Neural cell (in vitro differentiated cells): Measurements from ENCODE around the gene MICAL2. TPM values are rescaled to one million over a fixed set of nuclear protein-coding genes. Genes with fewer than 3 reads are reported as not detected.

ENCODE experiments used
- H2AFZ ChIP-seq: fragments of 200-600, 300-800 bp; sonication (generic), shearing (Covaris generic); 2 replicates; pipeline ENCODE4 v1.6.0; 2014; ENCODE audit warnings: low read depth, mild to moderate bottlenecking, antibody characterized with exemption, low read length, moderate library complexity
- H3F3A ChIP-seq: fragments of 200-600 bp; shearing (Covaris generic); 2 replicates; pipeline ENCODE4 v1.6.1; 2016; ENCODE audit warnings: mild to moderate bottlenecking, moderate library complexity, mixed read lengths, antibody characterized with exemption, low read length; ENCODE audit not compliant: insufficient read depth, poor library complexity, severe bottlenecking
- H3K27ac ChIP-seq: fragments of 200-600, 300-800 bp; sonication (generic), shearing (Covaris generic); 2 replicates; pipeline ENCODE4 v1.5.1; 2014; ENCODE audit warnings: mild to moderate bottlenecking, low read length, moderate library complexity
- H3K27me3 ChIP-seq: fragments of 300-800, 200-600 bp; sonication (generic), shearing (Covaris generic); 2 replicates; pipeline ENCODE4 v1.6.0; 2014; ENCODE audit warnings: mild to moderate bottlenecking, low read depth, low read length, moderate library complexity; ENCODE audit not compliant: insufficient read depth
- H3K36me3 ChIP-seq: fragments of 300-800, 200-600 bp; sonication (generic), shearing (Covaris generic); 2 replicates; pipeline ENCODE4 v1.5.1; 2014; ENCODE audit warnings: mild to moderate bottlenecking, antibody characterized with exemption, low read length, moderate library complexity; ENCODE audit not compliant: insufficient read depth
- H3K4me2 ChIP-seq: fragments of 300-800, 200-600 bp; sonication (generic), shearing (Covaris generic); 2 replicates; pipeline ENCODE4 v1.6.0; 2014; ENCODE audit warnings: mild to moderate bottlenecking, low read length
- H3K4me3 ChIP-seq: fragments of 300-800, 200-600 bp; sonication (generic), shearing (Covaris generic); 2 replicates; pipeline ENCODE4 v1.5.1; 2014; ENCODE audit warnings: mild to moderate bottlenecking, low read length, moderate library complexity
- H3K79me2 ChIP-seq: fragments of 200-600 bp; shearing (Covaris generic); replicated peaks from 2 replicates; pipeline ENCODE4 v1.6.0; 2014; ENCODE audit warnings: mild to moderate bottlenecking, low read length, moderate library complexity; ENCODE audit not compliant: insufficient read depth
- H3K9ac ChIP-seq: fragments of 300-800, 200-600 bp; sonication (generic), shearing (Covaris generic); 2 replicates; pipeline ENCODE4 v1.6.1; 2016; ENCODE audit warnings: mild to moderate bottlenecking, low read length, mixed read lengths
- H3K9me2 ChIP-seq: fragments of 200-600 bp; shearing (Covaris generic); 2 replicates; pipeline ENCODE4 v1.6.1; 2016; ENCODE audit warnings: mild to moderate bottlenecking, low read length, mixed read lengths; ENCODE audit not compliant: insufficient read depth
- H3K9me3 ChIP-seq: fragments of 200-600, 300-800 bp; sonication (generic), shearing (Covaris generic); 2 replicates; pipeline ENCODE4 v1.6.1; 2016; ENCODE audit warnings: mild to moderate bottlenecking, mixed run types, low read length, moderate library complexity, mixed read lengths
- H4K20me1 ChIP-seq: fragments of 200-600 bp; shearing (Covaris generic); 2 replicates; pipeline ENCODE4 v1.6.1; 2016; ENCODE audit warnings: mild to moderate bottlenecking, mixed run types; ENCODE audit not compliant: insufficient read depth
- CTCF ChIP-seq: fragments of 450-650 bp; IDR thresholded peaks from 2 replicates; pipeline ENCODE4 v1.5.1; 2014; ENCODE audit warnings: antibody characterized with exemption, mild to moderate bottlenecking, moderate library complexity; ENCODE audit not compliant: poor library complexity, severe bottlenecking
- EP300 ChIP-seq: fragments of 450-650 bp; conservative IDR thresholded peaks from 2 replicates; pipeline ENCODE4 v1.6.1; 2014; ENCODE audit warnings: antibody characterized with exemption, mild to moderate bottlenecking, moderate library complexity; ENCODE audit not compliant: poor library complexity, severe bottlenecking
- EZH2 ChIP-seq: fragments of 200-600, 300-800 bp; shearing (Covaris generic), sonication (generic); IDR thresholded peaks from 2 replicates; pipeline ENCODE4 v1.6.1; 2014; ENCODE audit warnings: antibody characterized with exemption, low read length, borderline replicate concordance, mild to moderate bottlenecking; ENCODE audit not compliant: insufficient read depth, poor library complexity, severe bottlenecking
- MXI1 ChIP-seq: fragments of 450-650 bp; conservative IDR thresholded peaks from 2 replicates; pipeline ENCODE4 v1.6.1; 2014; ENCODE audit warnings: antibody characterized with exemption, mild to moderate bottlenecking; ENCODE audit not compliant: poor library complexity, severe bottlenecking
- POLR2AphosphoS5 ChIP-seq: IDR thresholded peaks from 2 replicates; pipeline ENCODE4 v1.6.1; 2012
- RAD21 ChIP-seq: fragments of 450-650 bp; conservative IDR thresholded peaks from 2 replicates; pipeline ENCODE4 v1.6.1; 2014; ENCODE audit warnings: antibody characterized with exemption, mild to moderate bottlenecking, moderate library complexity
- REST ChIP-seq: IDR thresholded peaks from 2 replicates; pipeline ENCODE4 v1.6.1; 2012; ENCODE audit warnings: borderline replicate concordance
- SMC3 ChIP-seq: fragments of 450-650 bp; conservative IDR thresholded peaks from 2 replicates; pipeline ENCODE4 v1.6.1; 2014; ENCODE audit warnings: antibody characterized with exemption, mild to moderate bottlenecking, moderate library complexity; ENCODE audit not compliant: poor library complexity
- TAF1 ChIP-seq: IDR thresholded peaks from 2 replicates; pipeline ENCODE4 v1.6.1; 2012; ENCODE audit warnings: low read depth
- polyA plus RNA-seq: library from polyadenylated mRNA; depleted of rRNA; stranded (reverse); fragments of >200 nt; gene quantifications from 2 replicates; pipeline ENCODE4 v1.2.3, GENCODE V29; 2014

MICAL2 gene
- polyA plus RNA-seq, 1 donor from 2014 or later = 2.2 TPM

GRCh38 chr11:12245091-12245490, 134.7 kb downstream of the MICAL2 start:
- H3F3A ChIP-seq = no peaks in the 10 kb centered on the region
- H4K20me1 ChIP-seq = no peaks in the 10 kb centered on the region
- H2AFZ ChIP-seq = no peak overlapping the region
- no peaks in the 10 kb centered on the region for H3K79me2 ChIP-seq
- H3K36me3 ChIP-seq = no peaks in the 10 kb centered on the region
- H3K4me2 ChIP-seq = no peak overlapping the region
- no peaks in the 10 kb centered on the region for H3K9me2 ChIP-seq
- H3K9me3 ChIP-seq = no peaks in the 10 kb centered on the region
- no peak overlapping the region for H3K4me3 ChIP-seq
- H3K27me3 ChIP-seq = no peaks in the 10 kb centered on the region
- TF ChIP-seq MXI1 (no peak), REST (no peak), POLR2AphosphoS5 (no peak)
- H3K27ac ChIP-seq = no peak overlapping the region
- H3K9ac ChIP-seq = no peak overlapping the region

GRCh38 chr11:12245549-12246016, 135.2 kb downstream of the MICAL2 start:
- Histone ChIP-seq H3K9ac (no peak overlapping the region), H3K36me3 (no peaks in the 10 kb centered on the region), H3K4me3 (no peak overlapping the region), H3K4me2 (no peak overlapping the region), H3K79me2 (no peaks in the 10 kb centered on the region), H3K9me3 (no peaks in the 10 kb centered on the region), H3K27me3 (no peaks in the 10 kb centered on the region), H4K20me1 (no peaks in the 10 kb centered on the region), H2AFZ (no peak overlapping the region), H3F3A (no peaks in the 10 kb centered on the region), H3K27ac (no peak overlapping the region), H3K9me2 (no peaks in the 10 kb centered on the region)
- no peak for TF ChIP-seq EZH2
- no peak for TF ChIP-seq TAF1
- no peak for TF ChIP-seq RAD21
- TF ChIP-seq CTCF = no peak

GRCh38 chr11:12246147-12246546, 135.8 kb downstream of the MICAL2 start:
- no peak overlapping the region for H3K4me2 ChIP-seq
- H3K27ac ChIP-seq = no peak overlapping the region
- H3K27me3 ChIP-seq = no peaks in the 10 kb centered on the region
- H3F3A ChIP-seq = no peaks in the 10 kb centered on the region
- no peak overlapping the region for H3K9ac ChIP-seq
- TF ChIP-seq REST (no peak), SMC3 (no peak), POLR2AphosphoS5 (no peak), EZH2 (no peak), EP300 (no peak), MXI1 (no peak), TAF1 (no peak), RAD21 (no peak), CTCF (no peak)
- H4K20me1 ChIP-seq = no peaks in the 10 kb centered on the region
- no peaks in the 10 kb centered on the region for H3K79me2 ChIP-seq
- no peak overlapping the region for H3K4me3 ChIP-seq
- H3K9me2 ChIP-seq = no peaks in the 10 kb centered on the region
- H2AFZ ChIP-seq = no peak overlapping the region
- H3K36me3 ChIP-seq = no peaks in the 10 kb centered on the region
- no peaks in the 10 kb centered on the region for H3K9me3 ChIP-seq
